ENCODE measurements around the gene AGBL4.

DNA sequence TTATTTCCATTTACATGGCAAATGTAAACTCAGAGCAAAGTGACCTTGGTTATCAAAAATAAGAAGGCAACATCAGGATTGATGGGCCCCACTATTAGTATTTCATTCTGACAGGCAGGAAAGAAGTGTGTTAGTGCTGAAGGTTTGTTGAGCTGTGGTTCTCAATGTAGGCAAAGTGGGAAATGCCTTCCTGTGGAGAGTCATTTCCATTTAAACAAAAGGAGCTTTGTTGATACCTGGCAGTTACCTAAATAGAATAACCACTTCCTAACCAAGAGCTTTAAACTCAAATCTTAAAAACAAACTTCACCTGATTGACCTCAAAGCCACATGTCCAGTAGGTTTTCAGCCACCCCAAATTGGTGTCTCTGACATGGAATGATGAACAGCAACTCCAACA, 667.2 kb downstream of the AGBL4 start:
- no peak for TF ChIP-seq CTCF (IDR thresholded peaks at IDR 0.05 in 8 of 11, conservative IDR thresholded peaks at IDR 0.05 in 3 of 11)
- TF ChIP-seq POLR2A (IDR thresholded peaks at IDR 0.05): no peak
- TF ChIP-seq POLR2AphosphoS5 (IDR thresholded peaks at IDR 0.05): no peak
